Esophagus muscularis mucosa (tissue), 4 donors: ENCODE data around the gene METTL16.

Source experiments
- CTCF ChIP-seq, 3 experiments: fragments of 200-600 bp in 2 of 3; fragments of 450-650 bp in 1 of 3; sonication (generic) in 2 of 3; IDR thresholded peaks; one replicate each; pipeline ENCODE4 v1.5.1; 2017 to 2019; ENCODE audit warnings: antibody characterized with exemption in 3 of 3, mild to moderate bottlenecking in 2 of 3, moderate library complexity in 1 of 3
- EP300 ChIP-seq: sonication (generic); formaldehyde crosslinking; IDR thresholded peaks from one replicate; pipeline ENCODE4 v1.6.1; 2017; ENCODE audit warnings: antibody characterized with exemption
- POLR2A ChIP-seq: fragments of 450-650 bp; IDR thresholded peaks from one replicate; pipeline ENCODE4 v1.6.1; 2017; ENCODE audit warnings: antibody characterized with exemption, moderate library complexity, mild to moderate bottlenecking, low read depth
- POLR2AphosphoS5 ChIP-seq, 2 donors: sonication (generic); formaldehyde crosslinking; IDR thresholded peaks; one replicate each; pipeline ENCODE4 v1.6.1; 2017; ENCODE audit warnings: antibody characterized with exemption in 2 of 2

GRCh38 chr17:2481760-2482159 is 29.9 kb downstream of the METTL16 start:
- no peak for TF ChIP-seq EP300
- no peak for TF ChIP-seq POLR2A
- TF ChIP-seq CTCF (IDR thresholded peaks at IDR 0.05) = no peak
- TF ChIP-seq POLR2AphosphoS5 (IDR thresholded peaks at IDR 0.05) = no peak
